GM12874 (cell line): Measurements from ENCODE around the gene PIK3R1.

Experiments
- TF ChIP-seq, protein P1 (sequence below): IDR thresholded peaks from 2 replicates; pipeline ENCODE4 v1.5.1; 2011; ENCODE audit warnings: low read depth, mild to moderate bottlenecking, control low read depth, low read length, moderate library complexity; ENCODE audit not compliant: insufficient read depth

The PIK3R1 gene

DNA sequence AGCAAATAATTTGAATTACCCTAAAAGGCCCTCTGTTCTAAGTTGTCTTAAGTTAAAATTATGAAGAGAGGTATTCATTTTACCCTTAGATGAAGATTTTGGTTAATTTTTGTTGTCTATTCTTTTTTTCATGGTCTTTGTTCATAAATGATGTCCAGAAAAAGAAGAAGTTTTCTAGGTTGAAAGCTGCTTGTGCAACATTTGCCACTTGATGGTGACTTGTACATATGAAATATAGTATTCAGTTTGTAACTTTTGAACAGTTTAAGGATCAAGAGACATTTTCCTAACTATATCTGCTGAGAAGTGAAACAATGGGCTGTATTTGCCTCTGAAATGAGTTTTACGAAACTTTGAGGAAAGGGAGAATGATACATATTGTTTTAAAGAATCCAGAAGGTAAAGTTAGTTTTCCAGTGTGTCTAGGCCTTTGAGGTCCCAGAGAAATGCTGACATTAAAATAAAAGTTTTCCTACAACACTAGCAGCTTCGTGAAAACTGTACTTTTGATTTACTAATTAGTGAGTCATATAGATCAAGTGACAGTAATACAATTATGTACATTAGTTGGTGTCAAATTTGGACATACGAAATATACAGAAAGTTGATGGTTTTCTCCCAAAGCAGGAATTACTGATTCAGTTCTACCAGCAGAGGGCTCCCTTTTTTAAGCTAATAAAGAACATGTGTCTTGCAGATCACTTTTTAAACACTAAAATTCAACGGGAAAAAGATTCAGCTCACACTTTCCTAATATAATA is 70.5 kb downstream of the PIK3R1 start:
- TF ChIP-seq, protein P1, sequence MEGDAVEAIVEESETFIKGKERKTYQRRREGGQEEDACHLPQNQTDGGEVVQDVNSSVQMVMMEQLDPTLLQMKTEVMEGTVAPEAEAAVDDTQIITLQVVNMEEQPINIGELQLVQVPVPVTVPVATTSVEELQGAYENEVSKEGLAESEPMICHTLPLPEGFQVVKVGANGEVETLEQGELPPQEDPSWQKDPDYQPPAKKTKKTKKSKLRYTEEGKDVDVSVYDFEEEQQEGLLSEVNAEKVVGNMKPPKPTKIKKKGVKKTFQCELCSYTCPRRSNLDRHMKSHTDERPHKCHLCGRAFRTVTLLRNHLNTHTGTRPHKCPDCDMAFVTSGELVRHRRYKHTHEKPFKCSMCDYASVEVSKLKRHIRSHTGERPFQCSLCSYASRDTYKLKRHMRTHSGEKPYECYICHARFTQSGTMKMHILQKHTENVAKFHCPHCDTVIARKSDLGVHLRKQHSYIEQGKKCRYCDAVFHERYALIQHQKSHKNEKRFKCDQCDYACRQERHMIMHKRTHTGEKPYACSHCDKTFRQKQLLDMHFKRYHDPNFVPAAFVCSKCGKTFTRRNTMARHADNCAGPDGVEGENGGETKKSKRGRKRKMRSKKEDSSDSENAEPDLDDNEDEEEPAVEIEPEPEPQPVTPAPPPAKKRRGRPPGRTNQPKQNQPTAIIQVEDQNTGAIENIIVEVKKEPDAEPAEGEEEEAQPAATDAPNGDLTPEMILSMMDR, result peak; percentile 43; the same call in 1 of the 2 replicates

DNA sequence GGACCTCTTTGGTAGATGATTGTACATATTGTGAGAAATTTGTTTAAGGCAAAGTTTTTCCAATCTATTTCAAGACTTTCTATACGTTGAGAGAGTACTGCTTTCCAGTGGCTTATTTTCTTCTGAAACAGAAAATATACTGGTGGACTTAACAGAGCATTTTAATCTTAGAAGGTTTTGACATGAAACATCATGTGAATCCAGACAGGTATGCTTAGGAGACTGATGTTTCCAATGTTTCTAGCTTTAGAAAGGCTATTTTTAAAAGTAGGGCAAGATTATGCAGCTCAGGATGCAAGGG is 71.0 kb downstream of the PIK3R1 start:
- TF ChIP-seq, protein P1, result no peak

DNA sequence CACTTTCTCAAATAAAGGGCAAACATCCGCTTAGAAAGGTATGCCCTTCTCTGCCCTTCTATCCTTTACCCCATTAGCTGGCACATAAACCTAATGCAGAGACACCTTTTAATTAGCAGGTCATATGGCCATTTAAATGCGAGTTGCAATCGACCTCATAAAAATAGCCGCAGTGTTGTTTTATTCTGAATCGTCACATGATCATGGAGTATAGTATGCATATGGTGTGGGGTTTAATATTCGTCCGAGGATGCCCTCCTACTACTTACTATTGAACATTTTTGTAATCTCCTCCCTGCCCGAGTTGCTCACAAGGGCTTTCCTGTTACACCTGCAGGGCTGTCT is 72.0 kb downstream of the PIK3R1 start:
- TF ChIP-seq, protein P1, result no peak

DNA sequence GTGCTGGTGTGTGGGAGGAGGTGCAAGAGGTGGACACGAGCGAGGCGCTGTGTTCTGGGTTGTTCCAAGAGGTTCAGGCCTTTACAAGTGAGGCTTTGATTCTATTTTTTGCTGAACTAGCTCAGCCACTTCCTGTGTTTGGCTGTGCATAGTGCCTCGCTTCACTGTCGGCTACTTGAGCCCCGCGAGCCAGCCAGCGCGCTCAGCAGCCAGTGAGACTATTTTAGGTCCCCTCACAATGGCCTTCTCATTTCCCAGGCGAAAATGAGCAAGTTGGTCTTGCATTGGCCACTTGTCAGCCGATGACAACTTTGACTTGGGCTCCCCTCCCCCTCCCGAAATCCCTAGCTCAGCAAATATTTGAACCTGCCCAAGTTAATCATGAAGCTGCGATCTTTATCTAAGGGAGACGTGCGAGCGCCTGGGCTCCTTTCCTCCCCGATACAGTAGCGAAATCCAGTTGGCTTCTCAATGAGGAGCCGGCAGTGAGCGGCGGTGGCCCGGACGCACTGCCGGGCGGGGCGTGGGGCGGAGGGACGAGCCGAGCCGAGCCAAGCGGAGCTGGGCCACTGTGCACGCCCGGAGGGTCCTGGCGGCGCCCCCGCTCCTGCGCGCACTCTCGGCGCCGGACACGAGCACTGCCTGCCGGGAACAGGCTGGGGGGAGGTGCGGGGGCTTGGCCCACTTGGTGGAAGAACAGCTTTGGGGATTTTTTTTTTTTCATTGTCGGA is 72.6 kb downstream of the PIK3R1 start:
- TF ChIP-seq, protein P1, result no peak

DNA sequence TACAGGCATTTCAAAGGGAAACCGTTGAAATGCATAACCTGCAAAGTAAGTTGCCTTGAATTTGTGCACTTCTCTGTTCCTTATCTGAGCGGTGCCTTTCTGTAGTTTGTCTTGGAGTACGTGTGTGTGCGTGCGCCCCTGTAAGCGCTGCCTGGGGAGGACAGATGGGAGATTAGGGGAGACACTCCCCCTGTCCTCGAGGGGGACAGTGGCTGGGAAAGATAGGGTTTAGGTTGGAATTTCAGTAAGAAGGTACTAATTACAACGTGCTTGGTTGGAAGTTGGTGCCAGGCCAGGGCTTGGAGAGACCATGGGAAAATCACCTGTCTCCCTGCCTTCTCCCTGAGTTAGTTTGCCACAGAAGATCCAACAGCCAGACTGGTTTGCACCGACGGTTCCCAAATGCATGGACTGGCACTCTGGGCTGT is 73.2 kb downstream of the PIK3R1 start:
- TF ChIP-seq, protein P1, result no peak

DNA sequence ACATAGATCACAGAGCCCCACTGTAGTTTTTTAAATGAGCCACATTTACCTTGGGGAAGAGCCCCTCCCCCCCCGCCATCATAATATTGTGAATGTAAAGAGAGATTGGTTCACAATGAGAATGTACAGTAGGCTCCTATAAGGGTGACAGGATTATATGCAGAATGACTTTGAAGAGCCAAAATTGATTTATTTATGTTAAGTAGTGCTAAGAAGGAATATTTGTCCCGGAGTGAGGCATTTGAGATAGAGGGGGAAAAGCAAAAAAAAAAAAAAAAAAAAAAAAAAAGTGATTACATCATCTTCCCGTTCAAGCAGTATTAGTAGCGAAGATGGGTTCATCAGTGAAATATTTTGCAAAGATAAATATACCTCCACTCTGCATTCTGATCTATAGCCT is 73.9 kb downstream of the PIK3R1 start:
- TF ChIP-seq, protein P1, result no peak

DNA sequence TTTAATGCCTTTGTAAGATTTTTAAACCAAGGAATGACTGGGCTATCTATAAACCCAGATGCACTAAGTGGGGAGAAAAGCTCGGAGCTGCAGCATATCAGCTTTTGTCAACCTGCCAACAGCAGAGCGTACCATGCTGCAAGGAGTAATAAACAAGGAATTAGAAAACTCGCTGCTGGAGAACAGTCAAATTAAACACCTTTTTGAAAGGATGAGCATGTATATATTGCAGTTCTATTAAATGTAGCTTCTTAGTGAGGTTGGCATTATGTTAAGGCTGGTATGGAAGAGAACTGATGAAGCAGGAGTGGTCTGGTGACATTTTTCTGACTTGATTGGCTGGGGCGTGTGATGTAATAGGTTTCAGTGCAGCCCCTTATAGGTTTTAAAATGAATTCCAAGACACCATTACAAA is 74.7 kb downstream of the PIK3R1 start:
- TF ChIP-seq, protein P1, result no peak
